HEK293 (cell line): ENCODE data around the gene SLC2A4.

ENCODE experiments used
- HIC1 ChIP-seq: fragments of 450-650 bp; formaldehyde crosslinking; IDR thresholded peaks from 2 replicates; pipeline ENCODE4 v1.5.1; 2016; ENCODE audit warnings: missing biosample characterization, missing genetic modification characterization
- HOXC10 ChIP-seq: sonication (generic); formaldehyde crosslinking; IDR thresholded peaks from 2 replicates; pipeline ENCODE4 v1.8.1; 2023; ENCODE audit warnings: mild to moderate bottlenecking, missing genetic modification reagents
- IKZF3 ChIP-seq: fragments of 450-650 bp; IDR thresholded peaks from 2 replicates; pipeline ENCODE4 v1.5.0; 2018; ENCODE audit warnings: missing biosample characterization, mild to moderate bottlenecking, missing genetic modification characterization, moderate library complexity
- KLF10 ChIP-seq: fragments of 450-650 bp; IDR thresholded peaks from 2 replicates; pipeline ENCODE4 v1.5.1; 2018; ENCODE audit warnings: missing biosample characterization, mild to moderate bottlenecking, missing genetic modification characterization
- OSR2 ChIP-seq: fragments of 450-650 bp; formaldehyde crosslinking; IDR thresholded peaks from 2 replicates; pipeline ENCODE4 v1.5.1; 2016; ENCODE audit warnings: missing biosample characterization, missing genetic modification characterization
- RBAK ChIP-seq: fragments of 450-650 bp; formaldehyde crosslinking; IDR thresholded peaks from 2 replicates; pipeline ENCODE4 v1.5.1; 2016; ENCODE audit warnings: missing biosample characterization, missing genetic modification characterization
- REST ChIP-seq: fragments of 450-650 bp; formaldehyde crosslinking; IDR thresholded peaks from 2 replicates; pipeline ENCODE4 v1.5.1; 2016; ENCODE audit warnings: missing biosample characterization, missing genetic modification characterization
- ZBTB1 ChIP-seq: fragments of 450-650 bp; formaldehyde crosslinking; IDR thresholded peaks from 2 replicates; pipeline ENCODE4 v1.5.1; 2016; ENCODE audit warnings: missing biosample characterization, missing genetic modification characterization
- ZFP37 ChIP-seq: fragments of 450-650 bp; formaldehyde crosslinking; IDR thresholded peaks from 2 replicates; pipeline ENCODE4 v1.5.1; 2016; ENCODE audit warnings: missing biosample characterization, missing genetic modification characterization
- ZFP41 ChIP-seq: fragments of 450-650 bp; formaldehyde crosslinking; IDR thresholded peaks from 2 replicates; pipeline ENCODE4 v1.5.1; 2016; ENCODE audit warnings: missing biosample characterization, missing genetic modification characterization, borderline replicate concordance
- ZNF132 ChIP-seq: fragments of 450-650 bp; formaldehyde crosslinking; IDR thresholded peaks from 2 replicates; pipeline ENCODE4 v1.5.1; 2017; ENCODE audit warnings: missing biosample characterization, missing genetic modification characterization, borderline replicate concordance
- ZNF133 ChIP-seq: fragments of 450-650 bp; formaldehyde crosslinking; IDR thresholded peaks from 2 replicates; pipeline ENCODE4 v1.5.1; 2016; ENCODE audit warnings: missing biosample characterization, missing genetic modification characterization
- ZNF202 ChIP-seq: fragments of 450-650 bp; formaldehyde crosslinking; IDR thresholded peaks from 2 replicates; pipeline ENCODE4 v1.5.1; 2016; ENCODE audit warnings: missing biosample characterization, missing genetic modification characterization, borderline replicate concordance
- ZNF280D ChIP-seq: fragments of 450-650 bp; formaldehyde crosslinking; IDR thresholded peaks from 2 replicates; pipeline ENCODE4 v1.5.1; 2016; ENCODE audit warnings: missing biosample characterization, missing genetic modification characterization
- ZNF37A ChIP-seq: fragments of 450-650 bp; IDR thresholded peaks from 2 replicates; pipeline ENCODE4 v1.5.1; 2018; ENCODE audit warnings: missing biosample characterization, missing genetic modification characterization
- ZNF394 ChIP-seq: fragments of 450-650 bp; formaldehyde crosslinking; IDR thresholded peaks from 2 replicates; pipeline ENCODE4 v1.5.1; 2016; ENCODE audit warnings: missing biosample characterization, missing genetic modification characterization, mild to moderate bottlenecking, moderate library complexity, borderline replicate concordance
- ZNF48 ChIP-seq: fragments of 450-650 bp; formaldehyde crosslinking; IDR thresholded peaks from 2 replicates; pipeline ENCODE4 v1.5.1; 2016; ENCODE audit warnings: missing biosample characterization, missing genetic modification characterization
- ZNF529 ChIP-seq: fragments of 450-650 bp; formaldehyde crosslinking; IDR thresholded peaks from 2 replicates; pipeline ENCODE4 v1.5.1; 2017; ENCODE audit warnings: missing genetic modification characterization, missing biosample characterization; ENCODE audit not compliant: insufficient replicate concordance
- ZNF561 ChIP-seq: fragments of 450-650 bp; IDR thresholded peaks from 2 replicates; pipeline ENCODE4 v1.5.1; 2018; ENCODE audit warnings: missing biosample characterization, missing genetic modification characterization, borderline replicate concordance
- ZNF645 ChIP-seq: fragments of 450-650 bp; formaldehyde crosslinking; IDR thresholded peaks from 2 replicates; pipeline ENCODE4; 2016; ENCODE audit warnings: missing biosample characterization, missing genetic modification characterization
- ZNF660 ChIP-seq: fragments of 450-650 bp; IDR thresholded peaks from 2 replicates; pipeline ENCODE4 v1.5.1; 2018; ENCODE audit warnings: missing biosample characterization, mild to moderate bottlenecking, missing genetic modification characterization
- ZNF664 ChIP-seq: fragments of 450-650 bp; formaldehyde crosslinking; IDR thresholded peaks from 2 replicates; pipeline ENCODE4 v1.5.1; 2016; ENCODE audit warnings: missing biosample characterization, missing genetic modification characterization
- ZNF670 ChIP-seq: fragments of 450-650 bp; formaldehyde crosslinking; IDR thresholded peaks from 2 replicates; pipeline ENCODE4 v1.5.1; 2016; ENCODE audit warnings: missing biosample characterization, missing genetic modification characterization, low read depth
- ZNF677 ChIP-seq: fragments of 450-650 bp; IDR thresholded peaks from 2 replicates; pipeline ENCODE4 v1.5.0; 2018; ENCODE audit warnings: missing biosample characterization, mild to moderate bottlenecking, missing genetic modification characterization, moderate library complexity
- ZNF707 ChIP-seq: fragments of 450-650 bp; formaldehyde crosslinking; IDR thresholded peaks from 2 replicates; pipeline ENCODE4 v1.5.1; 2016; ENCODE audit warnings: missing biosample characterization, missing genetic modification characterization
- ZSCAN4 ChIP-seq: fragments of 450-650 bp; formaldehyde crosslinking; IDR thresholded peaks from 2 replicates; pipeline ENCODE4 v1.5.1; 2017; ENCODE audit warnings: missing biosample characterization, missing genetic modification characterization
- ZXDB ChIP-seq: fragments of 450-650 bp; formaldehyde crosslinking; IDR thresholded peaks from 2 replicates; pipeline ENCODE4 v1.5.1; 2016; ENCODE audit warnings: missing biosample characterization, missing genetic modification characterization

Gene SLC2A4

GRCh38 chr17:7281074-7281952 lies at the start of gene SLC2A4 (continued):
- TF ChIP-seq ZNF132 (tag by site-specific recombination) (no peak), ZXDB (tag by site-specific recombination) (no peak), ZNF645 (tag by site-specific recombination) (no peak), IKZF3 (tag by site-specific recombination) (peak; percentile 81), ZNF670 (tag by site-specific recombination) (no peak), RBAK (tag by site-specific recombination) (no peak), HIC1 (no peak), ZNF707 (tag by site-specific recombination) (no peak), ZFP37 (no peak), ZNF202 (tag by site-specific recombination) (no peak), ZFP41 (no peak), ZNF664 (tag by site-specific recombination) (no peak), ZNF133 (no peak), HOXC10 (CRISPR knock-in tag) (0 out of 2 replicates have a peak, but pooled peaks have one; percentile 3), ZNF561 (tag by site-specific recombination) (no peak), ZNF529 (tag by site-specific recombination) (no peak), ZNF48 (tag by site-specific recombination) (no peak), KLF10 (tag by site-specific recombination) (peak; percentile 98), ZNF677 (tag by site-specific recombination) (no peak), REST (tag by site-specific recombination) (no peak), ZNF37A (no peak), ZSCAN4 (tag by site-specific recombination) (no peak), ZNF394 (tag by site-specific recombination) (no peak), ZBTB1 (tag by site-specific recombination) (no peak), ZNF280D (tag by site-specific recombination) (no peak), ZNF660 (no peak), OSR2 (tag by site-specific recombination) (no peak)
